GM23248 (cell line): ENCODE measurements around the gene RHOB. TPM values are rescaled to one million over a fixed set of nuclear protein-coding genes. Genes with fewer than 3 reads are reported as not detected.
A peak's percentile ranks its signal among the peaks of the same experiment; 100 is the strongest.

ENCODE experiments used
- DNase-seq: peaks from one replicate; pipeline ENCODE4 v3.0.0-alpha.2; 2015
- H2AFZ ChIP-seq: fragments of 200-600 bp; sonication (generic); 2 replicates; pipeline ENCODE4 v1.6.1; 2016; ENCODE audit warnings: antibody characterized with exemption
- H3F3A ChIP-seq: fragments of 200-600 bp; sonication (generic); 2 replicates; pipeline ENCODE4 v1.6.1; 2016; ENCODE audit warnings: mild to moderate bottlenecking, antibody characterized with exemption, mixed run types; ENCODE audit not compliant: insufficient read depth
- H3K27ac ChIP-seq: fragments of 200-600 bp; sonication (generic); 2 replicates; pipeline ENCODE4 v1.5.1; 2016; ENCODE audit warnings: mild to moderate bottlenecking
- H3K27me3 ChIP-seq: fragments of 200-600 bp; sonication (generic); replicated peaks from 2 replicates; pipeline ENCODE4 v1.6.1; 2016; ENCODE audit warnings: mild to moderate bottlenecking; ENCODE audit not compliant: insufficient read depth
- H3K36me3 ChIP-seq: fragments of 200-600 bp; sonication (generic); 2 replicates; pipeline ENCODE4 v1.6.1; 2016; ENCODE audit warnings: low read depth, mild to moderate bottlenecking
- H3K4me1 ChIP-seq: fragments of 200-600 bp; sonication (generic); 2 replicates; pipeline ENCODE4 v1.6.1; 2016; ENCODE audit warnings: mild to moderate bottlenecking; ENCODE audit not compliant: insufficient read depth
- H3K4me2 ChIP-seq: fragments of 200-600 bp; sonication (generic); one replicate; pipeline ENCODE4 v1.6.1; 2016; ENCODE audit warnings: mild to moderate bottlenecking; ENCODE audit not compliant: unreplicated experiment
- H3K4me3 ChIP-seq: fragments of 200-600 bp; sonication (generic); 2 replicates; pipeline ENCODE4 v1.5.1; 2016; ENCODE audit warnings: mild to moderate bottlenecking
- H3K79me2 ChIP-seq: fragments of 200-600 bp; sonication (generic); 2 replicates; pipeline ENCODE4 v1.6.1; 2016; ENCODE audit warnings: mild to moderate bottlenecking; ENCODE audit not compliant: insufficient read depth
- H3K9ac ChIP-seq: fragments of 200-600 bp; sonication (generic); 2 replicates; pipeline ENCODE4 v1.6.1; 2016; ENCODE audit warnings: mild to moderate bottlenecking
- H3K9me2 ChIP-seq: fragments of 200-600 bp; sonication (generic); 2 replicates; pipeline ENCODE4 v1.6.1; 2016; ENCODE audit warnings: mixed run types, mild to moderate bottlenecking, moderate library complexity; ENCODE audit not compliant: insufficient read depth
- H3K9me3 ChIP-seq: fragments of 200-600 bp; sonication (generic); one replicate; pipeline ENCODE4 v1.6.1; 2017; ENCODE audit warnings: low read depth
- H4K20me1 ChIP-seq: fragments of 200-600 bp; sonication (generic); 2 replicates; pipeline ENCODE4 v1.6.0; 2016; ENCODE audit not compliant: insufficient read depth
- EZH2 ChIP-seq: fragments of 200-600 bp; sonication (generic); IDR thresholded peaks from 2 replicates; pipeline ENCODE4 v1.6.1; 2018; ENCODE audit warnings: antibody characterized with exemption, mild to moderate bottlenecking; ENCODE audit not compliant: insufficient read depth, poor library complexity, severe bottlenecking
- EZH2phosphoT487 ChIP-seq: fragments of 200-600 bp; sonication (generic); IDR thresholded peaks from 2 replicates; pipeline ENCODE4 v1.6.1; 2018; ENCODE audit warnings: antibody characterized with exemption, moderate library complexity, mild to moderate bottlenecking, low read depth; ENCODE audit not compliant: insufficient read depth
- WGBS, 2 experiments: methylation state at CpG; one replicate each; pipeline ENCODE4 v1.1.6; 2015 to 2017; ENCODE audit warnings: low lambda C conversion rate in 2 of 2, low coverage in 1 of 2; ENCODE audit errors: missing lambda C conversion rate in 2 of 2; 5-methylcytosine and 5-hydroxymethylcytosine counted together
- in situ Hi-C: fragments of 300-500 bp; cut with MboI; formaldehyde crosslinking; loops from 2 replicates; pipeline ENCODE4 v1.15.0; 2020
- polyA plus RNA-seq: library from polyadenylated mRNA; unstranded; fragments of >200 nt; fragmentation: Nextera tagmentation; extraction: Ambion mirVana; gene quantifications from 2 replicates; pipeline ENCODE4 v1.2.1, GENCODE V29; 2016
- total RNA-seq: library from RNA; depleted of rRNA; stranded (reverse); fragments of >200 nt; shearing (Covaris generic); gene quantifications from 2 replicates; pipeline ENCODE4 v1.2.3, GENCODE V29; 2014

Gene RHOB
- total and polyA plus RNA-seq, 2 experiments from 2014 or later, result 45.6 to 303 TPM

DNA sequence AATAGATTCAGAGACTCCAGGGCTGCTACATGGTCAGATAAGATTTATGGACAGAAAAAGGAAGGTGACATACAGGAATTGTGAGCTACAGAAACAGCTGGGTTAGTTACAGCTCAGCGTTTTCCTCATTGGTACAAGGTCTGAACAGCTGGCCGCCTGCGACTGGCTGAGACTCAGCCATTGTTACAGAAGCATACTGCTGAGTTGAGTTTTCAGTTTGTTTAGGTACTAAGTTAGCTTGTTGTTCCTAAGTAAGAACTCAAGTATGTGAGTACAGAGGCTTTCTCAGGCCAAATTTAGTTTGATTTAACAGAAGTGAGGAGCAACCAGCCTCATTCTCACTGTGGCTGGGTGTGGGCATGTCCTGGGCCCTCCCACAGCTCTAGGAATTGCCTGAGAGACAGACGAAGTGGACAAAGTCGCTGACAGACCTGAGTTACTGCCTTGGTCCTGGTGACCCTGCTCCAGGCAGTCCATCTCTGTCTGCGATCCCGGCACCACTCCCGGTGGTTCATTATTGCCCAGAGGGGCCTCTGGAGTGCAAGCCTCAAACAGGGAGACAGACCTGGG is 27.8 kb upstream of the RHOB start:
- H3K36me3 ChIP-seq, result no peaks in the 10 kb centered on the region
- no peak overlapping the region for H3K4me3 ChIP-seq
- peaks cover 11% of the 10 kb centered on the region; the same call in 1 of the 2 replicates for H3F3A ChIP-seq
- WGBS, 2 experiments, result 13 to 17% methylated on average over 6 to 8 of the region's 8 CpGs
- H2AFZ ChIP-seq, result peak overlapping the region; percentile 64
- H3K27ac ChIP-seq, result no peak overlapping the region
- no peaks in the 10 kb centered on the region for H3K9me2 ChIP-seq
- TF ChIP-seq EZH2phosphoT487 (no peak), EZH2 (no peak)
- H3K9ac ChIP-seq, result 0 out of 2 replicates have a peak overlapping the region, but pooled peaks have one; percentile 30
- no peaks in the 10 kb centered on the region for H3K27me3 ChIP-seq
- no peaks in the 10 kb centered on the region for H4K20me1 ChIP-seq
- in situ Hi-C loops, result no loop called here
- peaks cover 9% of the 10 kb centered on the region for H3K4me1 ChIP-seq
- no peak overlapping the region for H3K4me2 ChIP-seq
- peak; percentile 56 for DNase-seq
- H3K9me3 ChIP-seq, result no peaks in the 10 kb centered on the region
- H3K79me2 ChIP-seq, result no peaks in the 10 kb centered on the region

DNA sequence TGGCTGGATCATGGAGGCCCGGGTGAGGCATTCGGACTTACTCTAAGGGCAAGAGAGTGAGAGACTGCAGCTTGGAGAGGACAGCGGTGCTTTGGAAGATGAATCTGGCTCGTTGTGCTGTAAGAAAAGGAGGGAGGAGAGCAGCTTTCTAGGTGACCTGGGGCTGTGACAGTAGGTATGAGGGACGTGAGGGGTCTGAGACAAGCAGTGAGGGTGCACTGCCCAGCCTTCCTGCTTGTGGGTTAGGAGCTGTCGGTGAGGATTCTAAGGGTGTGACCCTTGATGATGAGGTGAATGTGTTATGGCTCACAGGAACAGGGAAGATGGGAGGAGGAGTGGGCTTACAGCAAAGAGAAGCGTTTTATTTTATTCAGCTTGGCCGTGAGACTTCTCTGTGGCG is 27.1 kb upstream of the RHOB start:
- Histone ChIP-seq H3K9ac (no peak overlapping the region), H3K4me2 (no peak overlapping the region), H3K9me2 (no peaks in the 10 kb centered on the region), H3K27ac (no peak overlapping the region), H3K4me3 (no peak overlapping the region), H3K9me3 (no peaks in the 10 kb centered on the region), H3K79me2 (no peaks in the 10 kb centered on the region), H3K36me3 (no peaks in the 10 kb centered on the region), H3K27me3 (no peaks in the 10 kb centered on the region), H2AFZ (no peak overlapping the region), H3F3A (peaks cover 11% of the 10 kb centered on the region; the same call in 1 of the 2 replicates), H3K4me1 (peaks cover 16% of the 10 kb centered on the region), H4K20me1 (no peaks in the 10 kb centered on the region)
- TF ChIP-seq EZH2 (no peak), EZH2phosphoT487 (no peak)
- 78 to 82% methylated on average over 9 of the region's 9 CpGs for WGBS, 2 experiments
- in situ Hi-C loops, result no loop called here
- DNase-seq, result no peak

DNA sequence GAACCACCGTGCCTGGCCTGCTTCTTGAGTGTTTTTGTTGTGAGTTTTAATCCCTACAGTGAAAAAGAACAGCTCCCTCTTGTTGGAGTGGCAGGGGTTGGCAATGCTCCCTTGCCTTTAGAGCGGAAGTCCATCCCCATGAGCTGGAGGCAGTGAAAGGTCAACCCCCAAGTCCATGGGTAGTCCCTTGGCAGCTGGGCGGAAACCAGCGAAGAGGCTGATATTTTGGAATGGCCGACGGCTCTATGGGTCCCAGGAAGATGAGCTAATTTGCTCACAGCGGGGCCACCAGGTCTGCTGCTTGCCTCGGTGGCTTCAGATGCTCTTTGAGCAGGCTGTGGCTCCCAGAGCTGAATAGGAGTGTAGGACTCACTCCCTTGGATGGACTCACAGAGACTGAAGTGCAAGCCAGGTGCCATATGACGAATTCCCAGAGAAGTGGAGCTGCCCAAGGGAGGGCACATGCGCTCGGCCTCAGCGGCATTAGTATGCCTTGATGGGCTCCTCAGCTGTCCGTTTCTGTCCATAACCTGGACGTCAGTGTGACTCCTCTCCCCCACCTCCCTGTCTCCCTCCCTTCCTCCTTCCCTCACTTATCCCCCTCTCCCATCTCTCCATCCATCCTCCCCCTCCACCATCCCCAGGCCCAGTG is 25.4 kb upstream of the RHOB start:
- in situ Hi-C loops, result no loop called here
- H4K20me1 ChIP-seq, result no peaks in the 10 kb centered on the region
- H3K27ac ChIP-seq, result no peak overlapping the region
- 93 to 97% methylated on average over 11 to 14 of the region's 14 CpGs for WGBS, 2 experiments
- H3K9ac ChIP-seq, result no peak overlapping the region
- H3K79me2 ChIP-seq, result no peaks in the 10 kb centered on the region
- no peak for TF ChIP-seq EZH2
- H3K9me2 ChIP-seq, result no peaks in the 10 kb centered on the region
- no peak for DNase-seq
- H3K36me3 ChIP-seq, result no peaks in the 10 kb centered on the region
- H3K4me2 ChIP-seq, result no peak overlapping the region
- H2AFZ ChIP-seq, result no peak overlapping the region
- no peak overlapping the region for H3K4me3 ChIP-seq
- H3K4me1 ChIP-seq, result peaks cover 29% of the 10 kb centered on the region
- no peaks in the 10 kb centered on the region for H3K27me3 ChIP-seq
- no peaks in the 10 kb centered on the region for H3K9me3 ChIP-seq
- H3F3A ChIP-seq, result peaks cover 29% of the 10 kb centered on the region

DNA sequence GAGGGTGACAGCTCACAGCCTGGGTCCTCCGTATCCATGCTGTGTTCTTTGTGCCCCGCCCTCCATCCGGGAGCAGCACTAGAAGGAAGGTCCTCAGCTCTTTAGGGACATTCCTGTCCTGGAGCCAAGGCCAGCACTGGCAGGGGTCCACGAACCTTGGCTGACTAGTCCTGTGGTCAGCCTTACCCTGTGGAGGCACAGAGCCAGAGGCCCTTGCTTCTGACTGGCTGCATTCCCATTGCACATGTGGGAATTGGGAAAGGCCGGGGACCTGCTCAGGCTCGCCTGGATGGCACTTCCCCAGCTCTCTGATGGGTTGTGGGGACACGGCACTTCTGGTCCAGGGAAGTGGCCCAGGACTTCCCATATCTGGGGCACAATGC is 24.9 kb upstream of the RHOB start:
- no peaks in the 10 kb centered on the region for H3K79me2 ChIP-seq
- H3K9me2 ChIP-seq, result no peaks in the 10 kb centered on the region
- no peak overlapping the region for H3K4me3 ChIP-seq
- no peak for TF ChIP-seq EZH2
- no peak for TF ChIP-seq EZH2phosphoT487
- no peak overlapping the region for H2AFZ ChIP-seq
- no peaks in the 10 kb centered on the region for H3K9me3 ChIP-seq
- no peaks in the 10 kb centered on the region for H4K20me1 ChIP-seq
- peaks cover 29% of the 10 kb centered on the region for H3K4me1 ChIP-seq
- no peak overlapping the region for H3K27ac ChIP-seq
- H3K4me2 ChIP-seq, result no peak overlapping the region
- 13 to 15% methylated on average over 7 of the region's 7 CpGs for WGBS, 2 experiments
- peak; percentile 95 for DNase-seq
- H3K9ac ChIP-seq, result no peak overlapping the region
- no peaks in the 10 kb centered on the region for H3K27me3 ChIP-seq
- in situ Hi-C loops, result no loop called here
- no peaks in the 10 kb centered on the region for H3K36me3 ChIP-seq
- peaks cover 29% of the 10 kb centered on the region for H3F3A ChIP-seq
